ENCODE results near the gene LRRC74B. TPM values are rescaled to one million over a fixed set of nuclear protein-coding genes. Genes with fewer than 3 reads are reported as not detected.
"Not testable (repeated sequence)": the region's sequence is repeated elsewhere in the genome, so short reads cannot be mapped to it uniquely, and the experiment has no call there.

Gene LRRC74B
- total RNA-seq, 1 donor from 2014 or later = not detected

DNA sequence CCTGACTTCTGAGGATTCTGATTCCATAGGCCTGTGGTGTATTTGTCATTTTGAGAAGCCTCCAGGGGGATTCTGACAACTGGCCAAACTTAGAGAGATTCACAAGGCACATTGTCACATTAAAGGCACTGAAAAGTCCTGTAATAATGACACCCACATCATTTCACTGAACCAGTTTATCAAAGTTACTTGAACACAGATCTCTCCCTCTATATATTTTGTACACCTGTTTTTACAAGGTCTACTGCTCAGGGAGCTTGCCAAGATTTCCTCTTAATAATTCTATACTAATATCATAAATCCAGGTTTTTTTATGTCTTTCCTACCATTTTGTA, 50.0 kb downstream of the LRRC74B start:
- Mint-ChIP-seq H3K9me3 (ENCODE audit: low read depth) (no peaks in the 10 kb centered on the region), H3K4me1 (ENCODE audit: low read depth) (peaks cover 4% of the 10 kb centered on the region), H3K4me3 (ENCODE audit: unreplicated experiment) (no peak overlapping the region), H3K27me3 (ENCODE audit: low read depth) (no peaks in the 10 kb centered on the region), H3K27ac (ENCODE audit: unreplicated experiment) (no peak overlapping the region), H3K36me3 (ENCODE audit: low read depth) (no peaks in the 10 kb centered on the region)
- no peak for TF ChIP-seq CTCF (IDR thresholded peaks at IDR 0.05)
- no peak for DNase-seq (ENCODE audit: low spot score)

- not testable (repeated sequence) for H3K27ac Mint-ChIP-seq (ENCODE audit: unreplicated experiment); H3K9me3 Mint-ChIP-seq (ENCODE audit: low read depth); H3K4me3 Mint-ChIP-seq (ENCODE audit: unreplicated experiment); H3K27me3 Mint-ChIP-seq (ENCODE audit: low read depth); DNase-seq (ENCODE audit: low spot score); H3K36me3 Mint-ChIP-seq (ENCODE audit: low read depth)
- H3K4me1 Mint-ChIP-seq (ENCODE audit: low read depth) = peaks cover 14% of the 10 kb centered on the region
Measured at GRCh38 chr22:21096878-21097277, 51.1 kb downstream of the LRRC74B start.

DNA sequence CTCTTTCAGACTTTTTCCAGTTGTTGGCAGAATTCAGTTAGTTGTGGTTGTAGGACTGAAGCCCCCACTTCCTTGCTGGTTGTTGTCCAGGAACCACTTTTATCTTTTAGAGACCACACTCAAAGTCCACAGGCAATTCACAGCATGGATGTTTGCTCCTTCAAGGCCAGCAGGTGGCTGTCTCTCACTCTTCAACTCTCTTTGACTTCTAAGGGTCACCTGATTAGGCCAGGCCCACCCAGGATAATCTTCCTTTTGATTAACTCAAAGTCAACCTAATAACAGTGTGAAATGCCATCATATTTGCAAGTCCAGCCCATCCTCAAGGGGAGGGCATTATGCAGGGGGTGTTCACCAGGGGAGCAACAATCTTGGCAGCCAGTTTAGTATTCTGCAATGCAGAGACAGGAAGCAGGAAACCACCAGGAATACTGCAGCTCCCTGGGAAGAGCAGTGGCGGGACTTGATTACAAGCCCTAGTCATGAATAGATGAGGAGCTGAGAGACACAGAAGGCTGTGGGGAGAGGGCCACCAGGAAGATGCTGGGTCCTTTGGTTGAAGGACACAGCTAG, 52.4 kb downstream of the LRRC74B start:
- Mint-ChIP-seq H3K4me1 (ENCODE audit: low read depth) (peaks cover 23% of the 10 kb centered on the region), H3K9me3 (ENCODE audit: low read depth) (no peaks in the 10 kb centered on the region), H3K27ac (ENCODE audit: unreplicated experiment) (no peak overlapping the region), H3K36me3 (ENCODE audit: low read depth) (no peaks in the 10 kb centered on the region), H3K27me3 (ENCODE audit: low read depth) (no peaks in the 10 kb centered on the region), H3K4me3 (ENCODE audit: unreplicated experiment) (no peak overlapping the region)
- no peak for TF ChIP-seq CTCF (IDR thresholded peaks at IDR 0.05)
- no peak for DNase-seq (ENCODE audit: low spot score)

GRCh38 chr22:21099578-21099977, 53.8 kb downstream of the LRRC74B start:
- Mint-ChIP-seq H3K4me3 (ENCODE audit: unreplicated experiment) (no peak overlapping the region), H3K4me1 (ENCODE audit: low read depth) (peaks cover 23% of the 10 kb centered on the region), H3K27me3 (ENCODE audit: low read depth) (no peaks in the 10 kb centered on the region), H3K27ac (ENCODE audit: unreplicated experiment) (no peak overlapping the region), H3K36me3 (ENCODE audit: low read depth) (no peaks in the 10 kb centered on the region), H3K9me3 (ENCODE audit: low read depth) (no peaks in the 10 kb centered on the region)
- TF ChIP-seq CTCF (IDR thresholded peaks at IDR 0.05) = no peak
- DNase-seq (ENCODE audit: low spot score) = no peak

DNA sequence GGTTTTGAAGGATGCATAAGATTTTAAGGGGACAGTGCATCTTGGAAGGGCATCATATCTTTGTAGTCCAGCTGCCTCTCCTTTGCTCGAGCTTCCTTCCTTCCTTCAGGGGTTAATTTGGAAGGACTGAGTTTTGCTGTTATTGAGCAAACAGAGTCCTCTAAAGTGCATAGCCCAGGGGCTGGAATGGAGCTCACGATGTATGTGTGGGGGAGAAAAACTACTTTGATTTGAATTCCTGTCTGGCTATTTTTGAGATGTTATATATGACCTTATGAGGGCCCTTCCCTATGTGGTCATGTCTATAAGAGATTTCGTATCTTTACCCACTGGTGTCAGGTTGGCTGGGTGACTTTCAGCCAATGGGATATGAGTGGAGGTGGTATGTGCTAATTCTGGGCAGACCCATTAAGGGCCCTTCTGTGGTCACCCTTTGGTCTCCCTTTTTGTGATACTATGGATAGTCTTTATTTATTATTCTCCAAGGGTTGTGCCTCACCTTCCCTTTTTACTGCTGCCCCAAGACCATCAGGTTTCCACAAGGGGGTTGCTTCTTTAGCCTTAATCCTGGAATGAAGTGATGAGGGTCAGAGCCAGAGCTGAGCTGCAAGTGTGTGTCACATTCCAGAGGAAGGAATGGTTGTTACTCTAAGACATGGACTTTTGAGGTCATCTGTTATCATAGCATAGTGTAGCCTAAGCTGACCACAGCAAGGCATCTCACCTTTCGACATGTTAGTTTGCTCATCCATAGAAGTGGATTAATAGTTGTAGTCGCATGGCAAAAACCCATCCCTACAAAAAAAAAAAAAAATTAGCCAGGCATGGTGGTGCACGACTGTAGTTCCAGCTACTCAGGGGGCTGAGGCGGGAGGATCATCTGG, 54.6 kb downstream of the LRRC74B start:
- H3K27me3 Mint-ChIP-seq (ENCODE audit: low read depth) = peaks cover 2% of the 10 kb centered on the region
- H3K9me3 Mint-ChIP-seq (ENCODE audit: low read depth) = no peaks in the 10 kb centered on the region
- DNase-seq (ENCODE audit: low spot score) = no peak
- peaks cover 23% of the 10 kb centered on the region for H3K4me1 Mint-ChIP-seq (ENCODE audit: low read depth)
- no peak for TF ChIP-seq CTCF (IDR thresholded peaks at IDR 0.05)
- no peak overlapping the region for H3K4me3 Mint-ChIP-seq (ENCODE audit: unreplicated experiment)
- no peak overlapping the region for H3K27ac Mint-ChIP-seq (ENCODE audit: unreplicated experiment)
- H3K36me3 Mint-ChIP-seq (ENCODE audit: low read depth) = no peaks in the 10 kb centered on the region

All from chondrocyte (in vitro differentiated cells).